Mucosa of rectum (tissue), 2 donors: ENCODE measurements around the gene DNAJC15.

Source experiments
- H3K27ac ChIP-seq, 2 donors: one replicate each; pipeline ENCODE4 v1.7.0; 2013; ENCODE audit warnings: inconsistent platforms in 2 of 2, low read depth in 2 of 2, low read length in 2 of 2
- H3K27me3 ChIP-seq, 2 donors: one replicate each; pipeline ENCODE4 v1.7.0; 2013; ENCODE audit warnings: low read length in 2 of 2; ENCODE audit not compliant: control insufficient read depth in 2 of 2, insufficient read depth in 2 of 2
- H3K36me3 ChIP-seq, 2 donors: one replicate each; pipeline ENCODE4 v1.7.0; 2013; ENCODE audit warnings: low read length in 2 of 2; ENCODE audit not compliant: control insufficient read depth in 2 of 2, insufficient read depth in 2 of 2
- H3K4me1 ChIP-seq, 2 donors: one replicate each; pipeline ENCODE4 v1.7.0; 2013; ENCODE audit warnings: low read length in 2 of 2, mild to moderate bottlenecking in 1 of 2; ENCODE audit not compliant: control insufficient read depth in 2 of 2, insufficient read depth in 2 of 2
- H3K4me3 ChIP-seq, 2 donors: one replicate each; pipeline ENCODE4 v1.7.0; 2013; ENCODE audit warnings: low read length in 2 of 2
- H3K9ac ChIP-seq, 2 donors: one replicate each; pipeline ENCODE4 v1.7.0; 2013; ENCODE audit warnings: low read length in 2 of 2, low read depth in 1 of 2, mild to moderate bottlenecking in 1 of 2
- H3K9me3 ChIP-seq, 2 donors: one replicate each; pipeline ENCODE4 v1.7.0; 2013; ENCODE audit warnings: low read length in 2 of 2; ENCODE audit not compliant: control insufficient read depth in 2 of 2
- donor health status: healthy.
- donor health status: Normal muscosa, but diverticular disease.

Gene DNAJC15

GRCh38 chr13:43002021-43002420 lies 21.4 kb upstream of the DNAJC15 start:
- no peak overlapping the region for H3K4me3 ChIP-seq
- H3K36me3 ChIP-seq = no peaks in the 10 kb centered on the region
- no peaks in the 10 kb centered on the region for H3K9me3 ChIP-seq
- no peaks in the 10 kb centered on the region for H3K27me3 ChIP-seq
- no peak overlapping the region for H3K27ac ChIP-seq
- H3K4me1 ChIP-seq = no peaks in the 10 kb centered on the region
- H3K9ac ChIP-seq = no peak overlapping the region

- Histone ChIP-seq H3K4me3 (no peak overlapping the region), H3K9ac (no peak overlapping the region), H3K4me1 (no peaks in the 10 kb centered on the region), H3K27ac (no peak overlapping the region), H3K36me3 (no peaks in the 10 kb centered on the region), H3K27me3 (no peaks in the 10 kb centered on the region), H3K9me3 (no peaks in the 10 kb centered on the region)
These were observed 20.4 kb upstream of the DNAJC15 start for GRCh38 chr13:43003010-43003409.

GRCh38 chr13:43003729-43004128 lies 19.7 kb upstream of the DNAJC15 start:
- H3K9ac ChIP-seq = no peak overlapping the region
- no peak overlapping the region for H3K27ac ChIP-seq

GRCh38 chr13:43005460-43006236 lies 17.7 kb upstream of the DNAJC15 start:
- Histone ChIP-seq H3K9me3 (no peaks in the 10 kb centered on the region), H3K4me3 (no peak overlapping the region), H3K9ac (no peak overlapping the region), H3K27ac (no peak overlapping the region), H3K4me1 (no peaks in the 10 kb centered on the region), H3K27me3 (no peaks in the 10 kb centered on the region), H3K36me3 (no peaks in the 10 kb centered on the region)

More at GRCh38 chr13:43003729-43004128, 19.7 kb upstream of the DNAJC15 start:
- no peak overlapping the region for H3K4me3 ChIP-seq
- no peaks in the 10 kb centered on the region for H3K4me1 ChIP-seq
- H3K27me3 ChIP-seq = no peaks in the 10 kb centered on the region
- H3K36me3 ChIP-seq = no peaks in the 10 kb centered on the region
- no peaks in the 10 kb centered on the region for H3K9me3 ChIP-seq

GRCh38 chr13:43006893-43007631 lies 16.3 kb upstream of the DNAJC15 start:
- no peak overlapping the region for H3K27ac ChIP-seq
- no peaks in the 10 kb centered on the region for H3K4me1 ChIP-seq
- no peaks in the 10 kb centered on the region for H3K9me3 ChIP-seq
- H3K36me3 ChIP-seq = no peaks in the 10 kb centered on the region
- no peak overlapping the region for H3K9ac ChIP-seq
- no peak overlapping the region for H3K4me3 ChIP-seq
- no peaks in the 10 kb centered on the region for H3K27me3 ChIP-seq

- Histone ChIP-seq H3K27me3 (no peaks in the 10 kb centered on the region), H3K9ac (no peak overlapping the region), H3K27ac (no peak overlapping the region), H3K36me3 (no peaks in the 10 kb centered on the region), H3K4me3 (no peak overlapping the region), H3K4me1 (no peaks in the 10 kb centered on the region), H3K9me3 (no peaks in the 10 kb centered on the region)
These were observed 14.8 kb upstream of the DNAJC15 start for GRCh38 chr13:43008596-43008995.

GRCh38 chr13:43009506-43009905 lies 13.9 kb upstream of the DNAJC15 start:
- Histone ChIP-seq H3K9ac (no peak overlapping the region), H3K27ac (no peak overlapping the region), H3K4me1 (no peaks in the 10 kb centered on the region), H3K9me3 (no peaks in the 10 kb centered on the region), H3K4me3 (no peak overlapping the region), H3K27me3 (no peaks in the 10 kb centered on the region), H3K36me3 (no peaks in the 10 kb centered on the region)

GRCh38 chr13:43014162-43014561 lies 9.2 kb upstream of the DNAJC15 start:
- Histone ChIP-seq H3K9me3 (no peaks in the 10 kb centered on the region), H3K27ac (no peak overlapping the region), H3K4me3 (no peak overlapping the region), H3K36me3 (no peaks in the 10 kb centered on the region), H3K4me1 (no peaks in the 10 kb centered on the region), H3K9ac (no peak overlapping the region), H3K27me3 (no peaks in the 10 kb centered on the region)

- H3K36me3 ChIP-seq = no peaks in the 10 kb centered on the region
These were observed 7.2 kb upstream of the DNAJC15 start for GRCh38 chr13:43016226-43016625.

GRCh38 chr13:43019811-43020210 lies 3.6 kb upstream of the DNAJC15 start:
- Histone ChIP-seq H3K4me1 (peaks cover 8 to 10% of the 10 kb centered on the region in 2 donors), H3K27me3 (no peaks in the 10 kb centered on the region), H3K4me3 (no peak overlapping the region), H3K9me3 (no peaks in the 10 kb centered on the region), H3K9ac (no peak overlapping the region), H3K36me3 (no peaks in the 10 kb centered on the region), H3K27ac (no peak overlapping the region)

More at GRCh38 chr13:43016226-43016625, 7.2 kb upstream of the DNAJC15 start:
- no peak overlapping the region for H3K9ac ChIP-seq
- H3K9me3 ChIP-seq = no peaks in the 10 kb centered on the region
- no peaks in the 10 kb centered on the region for H3K27me3 ChIP-seq
- H3K4me3 ChIP-seq = no peak overlapping the region
- H3K4me1 ChIP-seq = no peaks in the 10 kb centered on the region
- no peak overlapping the region for H3K27ac ChIP-seq
